CD4-positive, alpha-beta T cell treated with Interferon alpha-2 for 1 hour (primary cell): ENCODE measurements around the gene PISD.
"Not testable (repeated sequence)": the region's sequence is repeated elsewhere in the genome, so short reads cannot be mapped to it uniquely, and the experiment has no call there.

ENCODE experiments used
- DNase-seq, 2 donors: peaks; one replicate each; pipeline ENCODE4 v3.0.0-alpha.2; 2020 to 2022

The PISD gene

GRCh38 chr22:31604746-31605705 lies 57.0 kb downstream of the PISD start:
- DNase-seq = no peak

- DNase-seq = no peak
Measured at GRCh38 chr22:31604137-31604705, 57.8 kb downstream of the PISD start.

DNA sequence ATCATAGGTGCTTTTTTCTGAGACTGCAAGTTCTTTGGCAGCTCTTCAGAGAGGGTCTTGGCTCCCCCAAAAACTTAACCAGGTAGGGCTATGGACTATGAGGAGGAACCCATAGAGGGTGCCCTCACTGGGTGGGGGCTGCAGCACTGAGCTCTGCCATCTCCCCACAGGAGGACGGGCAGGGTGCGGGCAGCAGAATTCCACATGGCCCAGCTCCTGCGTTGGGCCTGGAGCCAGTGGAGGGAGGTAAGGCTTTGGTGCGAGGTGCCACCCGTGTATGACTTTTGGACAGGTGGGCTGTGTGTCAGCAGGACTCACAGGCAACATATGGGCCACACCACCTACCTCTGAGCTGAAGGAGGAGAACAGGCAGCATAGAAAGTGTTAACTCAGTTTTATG lies 58.4 kb downstream of the PISD start:
- no peak for DNase-seq

DNA sequence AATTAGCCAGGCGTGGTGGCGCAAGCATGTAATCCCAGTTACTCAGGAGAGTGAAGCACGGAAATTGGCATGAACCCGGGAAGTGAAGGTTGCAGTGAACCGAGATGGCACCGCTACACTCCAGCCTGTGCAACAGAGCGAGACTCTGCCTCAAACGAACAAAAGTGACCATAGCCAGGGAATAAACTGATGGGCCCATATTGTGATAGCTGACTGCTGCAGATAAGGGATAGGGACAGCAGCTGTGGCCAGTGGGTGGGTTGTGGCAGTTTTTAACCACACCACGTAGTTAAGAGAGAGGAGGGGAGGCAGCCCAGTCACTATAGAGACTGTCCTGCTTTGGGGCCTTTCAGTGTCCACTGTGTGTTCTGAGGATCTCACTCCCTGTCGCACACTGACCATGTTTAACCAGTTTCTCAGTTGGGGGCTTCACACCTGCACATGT lies 58.9 kb downstream of the PISD start:
- no peak for DNase-seq

DNA sequence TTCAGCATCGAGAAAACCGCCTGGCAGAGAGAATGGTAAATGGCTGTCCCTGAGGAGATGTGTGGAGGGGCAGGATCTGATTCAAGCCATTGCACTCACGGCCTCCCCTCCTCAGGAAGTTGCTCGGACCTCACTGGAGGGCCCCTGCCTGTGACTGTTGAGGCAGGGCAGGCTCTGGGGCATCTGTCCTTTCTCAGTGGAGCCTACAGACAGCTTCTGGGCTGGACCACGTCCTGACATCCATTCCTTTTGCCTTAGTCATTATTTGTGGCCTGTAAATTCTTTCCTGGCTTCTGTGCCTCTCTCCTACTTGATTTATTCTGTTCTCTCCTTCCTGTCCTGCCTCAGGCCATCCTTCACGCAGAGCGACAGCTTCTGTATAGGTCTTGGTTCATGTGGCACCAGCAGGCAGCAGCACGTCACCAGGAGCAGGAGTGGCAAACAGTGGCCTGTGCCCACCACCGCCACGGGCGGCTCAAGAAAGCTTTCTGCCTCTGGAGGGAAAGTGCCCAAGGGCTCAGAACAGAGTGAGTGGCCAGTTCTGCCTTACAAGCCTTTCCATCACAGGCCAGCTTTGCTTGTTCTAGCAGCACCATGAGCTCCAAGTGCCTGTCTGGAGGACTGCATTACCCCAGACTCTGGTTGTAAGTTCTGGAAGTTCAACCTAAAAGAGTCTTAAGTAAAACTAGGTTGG lies 59.6 kb downstream of the PISD start:
- DNase-seq = no peak

- no peak for DNase-seq
Measured at GRCh38 chr22:31595271-31595670, 66.7 kb downstream of the PISD start.

GRCh38 chr22:31590161-31590560 lies 71.9 kb downstream of the PISD start:
- not testable (repeated sequence) for DNase-seq

- DNase-seq = no peak
Measured at GRCh38 chr22:31588970-31589675, 72.9 kb downstream of the PISD start.

DNA sequence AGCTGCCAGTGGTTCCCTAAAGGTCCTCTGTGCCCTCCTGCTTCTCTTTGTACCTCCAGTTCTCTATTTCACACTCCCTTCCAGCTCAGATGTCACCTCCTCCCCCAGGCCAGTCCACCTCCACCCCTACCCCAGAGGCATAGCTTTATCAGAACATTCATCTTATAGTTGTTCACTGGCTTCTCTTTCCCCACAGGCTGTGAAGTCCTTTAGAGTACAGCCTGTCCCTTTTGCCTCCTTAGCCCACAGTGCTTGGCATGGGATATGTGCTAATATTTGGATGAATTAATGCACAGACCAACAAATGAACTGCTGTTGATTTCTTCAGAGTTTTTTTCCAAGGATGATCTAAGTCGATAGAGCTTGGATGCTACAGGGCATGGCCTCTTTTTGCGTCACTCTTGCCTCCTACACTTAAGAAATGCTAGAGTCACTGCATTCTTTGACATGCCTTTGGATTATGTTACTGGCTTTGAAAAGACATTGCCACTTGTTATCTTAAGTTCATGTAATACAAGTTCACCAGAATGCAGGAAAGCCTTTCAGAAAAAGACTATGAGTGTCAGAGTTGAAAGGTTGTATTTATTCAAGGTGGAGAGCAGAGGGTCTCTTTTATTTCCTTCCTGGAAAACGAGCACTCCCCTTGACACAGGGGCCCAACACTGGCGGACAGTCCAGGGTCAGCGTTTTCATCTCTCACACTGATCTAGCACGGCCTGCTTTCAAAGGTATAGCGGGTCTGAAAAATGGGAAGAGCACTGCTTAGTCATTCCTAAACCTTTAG lies 75.7 kb downstream of the PISD start:
- no peak for DNase-seq

- DNase-seq = peak in 1 of 2 donors; percentile 12
Measured at GRCh38 chr22:31585161-31585859, 76.7 kb downstream of the PISD start.

GRCh38 chr22:31584804-31585160 lies 77.2 kb downstream of the PISD start:
- peak in 1 of 2 donors; percentile 36 for DNase-seq

GRCh38 chr22:31583861-31584485 lies 78.0 kb downstream of the PISD start:
- no peak for DNase-seq

DNA sequence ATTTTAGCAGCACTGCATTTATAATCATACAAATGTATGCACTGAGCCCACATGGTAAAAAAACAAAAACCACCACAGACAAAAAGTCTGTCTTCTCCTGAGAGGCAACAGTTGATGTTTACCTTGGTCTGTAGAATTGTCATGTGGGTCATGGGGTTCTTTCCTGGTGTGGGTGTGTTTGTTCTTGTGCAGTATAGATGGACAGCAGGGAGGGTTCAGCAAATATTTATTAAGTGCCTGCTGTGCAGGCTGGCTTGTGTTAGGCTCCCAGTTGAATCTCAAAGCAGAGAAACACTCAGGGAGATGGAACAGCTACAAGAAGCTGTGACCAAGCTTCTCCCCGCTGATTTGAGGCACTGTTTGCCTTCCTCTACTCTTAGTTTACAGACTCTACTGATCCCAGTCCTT lies 82.2 kb downstream of the PISD start:
- no peak for DNase-seq

GRCh38 chr22:31578171-31578570 lies 83.8 kb downstream of the PISD start:
- no peak for DNase-seq

DNA sequence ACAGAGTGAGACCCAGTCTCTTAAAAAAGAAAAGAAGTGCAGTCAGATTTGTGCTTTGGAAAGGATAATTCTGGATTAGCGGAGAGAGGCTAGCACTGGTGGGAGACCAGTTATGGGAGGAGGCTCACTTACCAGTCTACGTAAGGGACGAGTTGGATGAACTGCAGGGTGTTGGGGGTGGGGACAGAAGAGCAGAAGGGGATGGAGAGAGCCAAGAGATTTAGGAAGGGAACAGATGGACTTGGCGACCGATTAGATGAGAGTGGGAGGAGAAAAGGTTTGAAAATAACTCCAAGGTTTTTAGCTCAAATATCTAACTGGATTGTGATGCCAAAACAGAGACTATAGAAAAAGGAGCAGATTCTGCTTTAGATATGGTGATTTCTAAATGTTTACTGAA lies 84.3 kb downstream of the PISD start:
- DNase-seq = no peak

GRCh38 chr22:31575190-31575589 lies 86.8 kb downstream of the PISD start:
- no peak for DNase-seq

GRCh38 chr22:31574055-31574670 lies 87.9 kb downstream of the PISD start:
- DNase-seq = no peak

DNA sequence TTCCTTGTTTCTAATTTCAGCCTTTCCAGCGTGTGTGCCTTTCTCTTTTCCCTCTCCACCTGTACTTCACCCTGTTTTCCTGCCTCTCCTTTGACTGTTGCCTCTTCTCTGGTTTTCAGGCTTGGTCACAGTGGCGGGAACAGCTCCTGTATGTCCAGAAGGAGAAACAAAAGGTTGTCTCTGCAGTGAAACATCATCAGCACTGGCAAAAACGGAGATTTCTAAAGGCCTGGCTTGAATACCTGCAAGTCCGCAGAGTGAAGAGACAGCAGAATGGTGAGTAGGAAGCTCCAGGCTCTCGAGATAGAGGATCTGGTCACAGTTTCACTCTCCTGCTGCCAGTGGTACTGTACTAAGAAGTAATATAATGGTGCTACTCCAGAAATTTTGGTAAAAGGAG lies 89.1 kb downstream of the PISD start:
- no peak for DNase-seq

DNA sequence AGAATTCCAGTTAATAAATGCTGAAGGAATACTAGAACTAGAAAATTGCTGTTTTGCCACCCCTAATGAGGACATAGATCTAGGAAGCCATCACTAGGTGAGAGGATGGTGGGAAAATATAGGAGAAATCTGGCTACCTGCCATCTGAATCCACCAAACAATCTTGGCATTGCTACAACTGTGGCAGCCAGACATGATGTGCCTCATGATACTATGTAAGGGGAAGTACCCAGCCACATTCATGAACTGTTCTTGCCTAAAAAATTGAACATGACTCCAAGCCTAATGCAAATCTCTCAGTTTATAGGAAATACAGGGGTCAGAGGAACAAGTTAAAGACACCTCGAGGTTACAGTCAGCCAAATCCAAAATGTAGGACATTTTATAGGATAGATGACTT lies 92.9 kb downstream of the PISD start:
- DNase-seq = no peak
